ENCODE results near the gene SPTSSA. TPM values are rescaled to one million over a fixed set of nuclear protein-coding genes. Genes with fewer than 3 reads are reported as not detected.
"Not testable (repeated sequence)": the region's sequence is repeated elsewhere in the genome, so short reads cannot be mapped to it uniquely, and the experiment has no call there.

Gene SPTSSA
- total RNA-seq, 2 donors from 2014 or later = 9.4 to 10.8 TPM

GRCh38 chr14:34436118-34436905 lies 25.7 kb downstream of the SPTSSA start:
- DNase-seq (ENCODE audit: low spot score) = no peak
- Histone ChIP-seq H3K9me3 (no peaks in the 10 kb centered on the region), H3K36me3 (no peaks in the 10 kb centered on the region), H3K4me1 (peaks cover 0 to 4% of the 10 kb centered on the region in 2 donors), H3K27me3 (no peaks in the 10 kb centered on the region), H3K27ac (no peak overlapping the region), H3K4me3 (no peak overlapping the region)
- TF ChIP-seq CTCF (IDR thresholded peaks at IDR 0.05) = no peak

GRCh38 chr14:34433957-34434356 lies 28.1 kb downstream of the SPTSSA start:
- DNase-seq (ENCODE audit: low spot score) = no peak
- H3K4me1 ChIP-seq = peaks cover 0 to 4% of the 10 kb centered on the region in 2 donors
- H3K36me3 ChIP-seq = no peaks in the 10 kb centered on the region
- no peak overlapping the region for H3K27ac ChIP-seq
- no peaks in the 10 kb centered on the region for H3K9me3 ChIP-seq
- no peaks in the 10 kb centered on the region for H3K27me3 ChIP-seq
- no peak overlapping the region for H3K4me3 ChIP-seq
- TF ChIP-seq CTCF (IDR thresholded peaks at IDR 0.05) = no peak

GRCh38 chr14:34428102-34428466 lies 34.0 kb downstream of the SPTSSA start:
- not testable (repeated sequence) for H3K9me3 ChIP-seq; H3K36me3 ChIP-seq; H3K27ac ChIP-seq; DNase-seq (ENCODE audit: low spot score); H3K4me3 ChIP-seq; H3K4me1 ChIP-seq; H3K27me3 ChIP-seq

GRCh38 chr14:34426313-34427295 lies 35.4 kb downstream of the SPTSSA start:
- Histone ChIP-seq H3K4me1 (no peaks in the 10 kb centered on the region), H3K4me3 (no peak overlapping the region), H3K9me3 (no peaks in the 10 kb centered on the region), H3K27ac (no peak overlapping the region), H3K36me3 (no peaks in the 10 kb centered on the region), H3K27me3 (no peaks in the 10 kb centered on the region)
- no peak for TF ChIP-seq CTCF (IDR thresholded peaks at IDR 0.05)
- DNase-seq (ENCODE audit: low spot score) = no peak

GRCh38 chr14:34425095-34425851 lies 36.8 kb downstream of the SPTSSA start:
- H3K4me3 ChIP-seq = no peak overlapping the region
- no peak for TF ChIP-seq CTCF (IDR thresholded peaks at IDR 0.05)
- H3K9me3 ChIP-seq = peaks cover 6 to 7% of the 10 kb centered on the region in 2 donors
- no peaks in the 10 kb centered on the region for H3K36me3 ChIP-seq
- H3K27ac ChIP-seq = no peak overlapping the region
- H3K27me3 ChIP-seq = no peaks in the 10 kb centered on the region
- no peak for DNase-seq (ENCODE audit: low spot score)
- no peaks in the 10 kb centered on the region for H3K4me1 ChIP-seq

All from right atrium auricular region (tissue), 2 donors.